Stimulated activated naive CD4-positive, alpha-beta T cell treated with Interleukin-2 at 50 U/mL for 16 hours (primary cell): ENCODE measurements around the gene CACTIN.
"Not testable (repeated sequence)": the region's sequence is repeated elsewhere in the genome, so short reads cannot be mapped to it uniquely, and the experiment has no call there.

Experiments
- DNase-seq: peaks from one replicate; lab custom pipeline; 2025; lab: John Stamatoyannopoulos, UW

The CACTIN gene

DNA sequence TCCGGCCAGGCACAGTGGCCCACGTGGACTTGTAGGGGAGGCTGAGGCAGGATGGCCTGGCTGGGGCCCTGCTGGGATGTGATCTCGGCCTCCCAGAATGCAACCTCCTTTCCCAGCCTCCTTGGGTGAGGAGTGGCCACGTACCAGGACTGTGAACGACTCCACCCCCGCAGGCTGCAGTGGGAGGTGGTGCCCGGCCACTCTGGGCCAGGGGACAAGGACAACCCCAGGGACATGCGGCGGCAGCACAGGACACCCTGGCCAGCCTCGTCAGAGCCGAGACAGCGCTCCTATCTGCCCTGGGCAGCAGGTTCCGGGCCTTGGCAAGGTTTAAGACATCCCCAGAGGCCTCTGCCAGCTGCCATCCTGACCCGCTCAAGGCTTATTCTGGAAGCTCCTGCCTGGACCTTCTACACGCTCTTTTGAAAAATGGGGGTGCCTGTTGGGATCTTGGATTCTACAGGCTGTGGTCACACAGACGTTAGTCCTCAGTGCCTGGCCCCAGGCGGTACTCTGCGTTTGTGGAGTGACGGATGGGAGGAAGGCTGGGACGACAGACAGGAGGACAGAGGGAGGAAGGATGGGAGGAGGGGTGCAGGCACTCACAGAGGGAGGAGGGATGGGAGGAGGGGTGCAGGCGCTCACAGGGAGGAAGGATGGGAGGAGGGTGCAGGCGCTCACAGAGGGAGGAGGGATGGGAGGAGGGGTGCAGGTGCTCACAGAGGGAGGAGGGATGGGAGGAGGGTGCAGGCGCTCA is 19.9 kb upstream of the CACTIN start:
- DNase-seq, result no peak

DNA sequence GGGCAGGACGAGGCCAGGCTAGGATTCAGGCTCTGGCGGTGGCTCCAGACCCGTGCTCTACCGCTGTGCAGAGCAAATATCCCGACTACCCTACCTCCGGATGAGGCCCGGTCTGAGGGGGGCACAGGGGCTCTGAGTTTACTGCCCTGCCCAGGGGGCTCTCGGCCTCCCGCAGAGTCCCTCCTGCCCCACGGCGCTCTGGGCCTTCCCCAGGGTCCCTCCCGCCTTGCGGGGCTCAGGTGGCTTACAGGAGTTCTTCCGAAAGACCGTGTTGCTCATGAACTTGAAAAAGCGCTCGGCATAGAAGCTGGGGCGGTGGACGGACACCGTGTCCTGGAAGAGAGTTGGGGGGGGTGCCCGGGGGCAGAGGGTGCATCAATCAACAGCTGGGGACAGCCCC is 19.1 kb upstream of the CACTIN start:
- DNase-seq, result no peak

DNA sequence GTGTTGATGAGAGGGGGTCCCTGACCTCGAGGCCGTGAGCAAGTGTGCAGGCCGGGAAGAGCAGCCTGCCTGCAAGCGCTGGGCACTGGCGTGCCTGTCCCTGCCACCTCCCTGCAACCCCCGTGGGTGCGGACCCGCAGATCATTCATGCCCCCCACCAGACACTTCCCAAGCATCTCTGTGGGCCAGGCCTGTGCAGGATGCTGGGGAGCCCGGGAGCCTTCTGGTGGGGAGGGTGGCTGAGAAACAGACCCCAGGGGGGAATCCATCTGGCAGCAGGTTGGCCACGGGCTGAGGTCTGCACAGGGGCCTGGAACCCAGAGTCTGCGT is 18.4 kb upstream of the CACTIN start:
- DNase-seq, result no peak

DNA sequence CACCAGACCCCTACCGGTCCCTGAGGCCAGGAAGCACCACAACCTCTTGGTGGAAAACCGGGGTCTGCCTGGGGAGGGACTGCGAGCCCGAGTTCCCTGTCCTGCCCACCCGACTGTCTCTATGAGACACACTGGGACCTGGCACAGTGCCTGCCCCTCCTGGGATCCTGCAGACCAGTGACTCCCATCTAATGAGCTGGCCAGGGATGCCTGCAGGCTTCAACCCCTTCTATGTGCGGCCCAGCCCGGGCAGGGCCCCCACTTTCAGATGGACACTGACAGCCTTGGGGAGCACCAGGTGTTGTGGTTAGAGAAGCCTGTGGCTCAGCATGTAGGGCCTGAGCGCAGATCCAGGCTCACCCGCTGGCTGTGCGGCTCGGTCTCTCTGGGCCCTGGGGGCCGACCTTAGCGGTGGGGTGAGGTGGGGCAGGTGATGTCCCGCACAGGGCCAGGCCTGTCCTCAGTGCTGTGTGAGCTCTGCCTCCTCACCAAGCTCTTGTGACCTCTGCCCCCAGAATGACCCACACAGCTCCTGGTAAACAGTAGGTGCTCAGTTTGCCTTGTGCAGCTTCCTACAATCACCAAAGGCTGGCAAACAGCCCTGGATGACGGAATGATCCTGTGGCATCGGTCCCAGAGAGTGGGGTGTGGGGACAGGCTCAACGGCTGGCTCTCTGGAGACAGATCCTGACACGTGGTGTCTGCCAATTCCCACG is 17.9 kb upstream of the CACTIN start:
- DNase-seq, result no peak

DNA sequence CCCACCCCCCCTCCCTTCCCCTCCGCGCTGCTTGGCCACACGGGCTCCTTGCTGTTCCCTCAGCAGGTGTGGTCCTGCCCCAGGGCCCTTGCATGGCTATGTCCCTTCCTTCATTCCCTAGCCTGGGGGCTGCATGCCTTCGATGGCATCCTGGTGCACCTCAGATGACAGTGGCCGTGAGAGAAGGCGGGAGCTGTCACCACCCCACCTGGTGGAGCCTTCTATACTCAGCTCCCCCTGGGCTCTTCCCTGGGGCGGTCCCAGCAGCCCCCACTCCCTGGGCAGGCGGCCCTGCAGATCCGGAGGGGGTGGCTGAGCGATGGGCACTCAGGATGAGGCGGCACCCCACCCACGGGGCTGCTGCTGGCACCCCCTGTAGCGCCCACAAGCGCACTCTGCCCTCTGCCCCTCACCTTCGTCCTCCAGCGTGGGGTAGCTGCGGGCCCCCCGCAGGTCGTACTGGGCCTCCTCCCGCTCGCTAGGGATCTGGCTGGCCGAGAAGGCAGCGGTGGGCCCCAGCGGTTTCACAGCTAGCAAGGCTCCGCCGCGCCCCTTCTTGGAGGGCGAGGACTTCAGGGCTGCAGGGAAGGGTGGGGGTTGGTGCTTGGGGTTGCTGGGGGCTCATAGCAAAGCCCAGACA is 17.2 kb upstream of the CACTIN start:
- no peak for DNase-seq

DNA sequence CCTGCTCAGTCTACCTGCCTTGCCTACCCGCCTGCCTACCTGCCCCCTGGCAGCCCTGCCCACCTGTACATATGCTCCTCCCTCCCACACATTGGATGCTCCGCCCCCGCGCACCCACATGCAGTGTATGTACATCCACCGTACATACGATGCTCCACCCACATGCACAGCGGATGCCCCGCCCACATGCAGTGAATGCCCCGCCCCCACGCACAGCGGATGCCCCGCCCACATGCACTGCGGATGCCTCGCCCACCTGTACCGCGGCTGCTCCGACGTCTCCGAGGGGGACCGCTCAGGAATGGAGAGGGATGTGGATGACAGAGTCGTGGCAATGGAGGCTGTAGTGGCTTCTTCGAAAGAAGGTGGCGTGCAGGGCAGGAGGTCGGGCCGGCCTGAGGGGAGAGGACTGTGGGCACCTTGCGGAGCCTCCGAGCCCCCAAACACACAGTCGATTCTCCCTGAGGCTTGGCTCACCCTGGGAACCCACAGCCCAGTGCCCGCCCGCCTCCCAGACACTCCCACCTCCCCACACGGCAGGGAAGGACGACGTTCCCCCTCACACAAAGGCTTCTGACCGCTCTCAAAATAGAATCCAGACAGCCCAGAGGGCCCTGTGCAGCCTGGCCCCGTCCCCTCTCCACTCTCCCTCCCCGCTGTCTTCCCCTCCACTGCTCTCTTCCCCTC is 16.5 kb upstream of the CACTIN start:
- DNase-seq, result no peak

DNA sequence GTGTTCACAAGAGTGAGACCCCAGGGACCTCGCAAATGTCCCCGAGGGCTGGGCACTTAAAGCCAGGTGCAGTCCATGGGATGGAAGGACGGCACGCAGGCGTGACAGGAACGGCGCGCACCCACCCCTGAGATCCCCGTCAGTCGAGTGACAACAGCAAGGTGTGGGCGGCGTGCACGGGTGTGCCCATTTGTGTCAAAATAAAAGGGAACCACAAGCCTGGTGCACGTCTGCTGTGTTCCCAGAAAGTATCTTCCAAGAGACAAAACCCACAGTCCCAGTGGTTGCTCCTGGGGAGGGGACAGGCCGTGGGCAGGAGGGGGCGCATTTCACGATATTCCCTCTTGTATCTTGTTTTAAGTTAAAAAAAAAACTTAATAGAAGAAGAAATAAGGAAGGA is 15.7 kb upstream of the CACTIN start:
- no peak for DNase-seq

DNA sequence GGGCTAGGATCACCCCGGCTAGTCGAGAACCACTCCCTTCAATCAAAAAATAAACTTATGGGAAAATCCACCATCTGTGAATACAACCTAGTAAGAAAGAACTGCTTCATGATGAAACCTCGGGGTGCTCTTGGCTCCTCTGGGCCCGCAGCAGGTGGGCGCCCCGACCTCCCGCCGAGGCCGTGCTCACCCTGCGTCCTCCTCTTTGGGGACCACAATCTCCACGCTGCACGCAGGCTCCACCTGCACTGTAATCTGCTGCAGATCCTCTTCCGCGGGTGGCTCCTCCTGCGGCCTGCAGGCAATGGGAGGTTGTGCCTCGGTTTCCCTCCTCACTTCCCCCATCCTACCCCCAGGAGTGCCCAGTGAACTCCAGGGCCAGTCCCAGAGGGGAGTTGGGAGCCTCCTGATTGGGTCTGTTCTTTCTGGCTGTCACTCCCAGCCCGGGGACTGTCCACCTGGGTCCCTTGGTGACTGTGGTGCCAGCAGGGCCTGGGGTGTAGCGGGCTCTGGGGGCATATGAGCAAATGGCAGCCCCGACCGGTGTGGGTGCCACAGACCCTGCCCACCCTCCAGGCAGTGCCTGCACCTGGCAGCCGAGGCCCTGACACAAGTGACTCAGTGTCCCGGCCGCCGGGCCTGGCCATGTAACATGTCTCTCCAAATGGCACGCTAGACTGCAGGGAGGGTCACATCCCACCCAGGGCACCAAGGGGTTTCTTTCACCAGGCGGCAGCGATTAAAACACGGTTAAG is 15.1 kb upstream of the CACTIN start:
- DNase-seq, result no peak

DNA sequence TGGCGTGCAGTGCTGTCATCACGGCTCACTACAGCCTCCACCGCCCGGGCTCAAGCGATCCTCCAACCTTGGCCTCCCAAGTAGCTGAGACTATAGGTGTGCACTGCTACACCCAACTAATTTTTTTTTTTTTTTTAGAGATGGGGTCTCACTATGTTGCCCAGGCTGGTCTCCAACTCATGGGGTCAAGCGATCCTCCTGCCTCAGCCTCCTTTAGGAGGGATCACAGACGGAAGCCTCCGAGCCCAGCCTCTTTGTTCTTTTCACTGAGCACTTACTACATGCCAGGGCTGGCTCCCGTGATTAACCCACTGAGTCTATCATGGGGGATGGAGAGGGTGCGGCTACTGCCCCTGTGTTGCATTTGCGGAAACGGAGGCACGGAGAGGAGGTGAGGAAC is 12.9 kb upstream of the CACTIN start:
- no peak for DNase-seq

DNA sequence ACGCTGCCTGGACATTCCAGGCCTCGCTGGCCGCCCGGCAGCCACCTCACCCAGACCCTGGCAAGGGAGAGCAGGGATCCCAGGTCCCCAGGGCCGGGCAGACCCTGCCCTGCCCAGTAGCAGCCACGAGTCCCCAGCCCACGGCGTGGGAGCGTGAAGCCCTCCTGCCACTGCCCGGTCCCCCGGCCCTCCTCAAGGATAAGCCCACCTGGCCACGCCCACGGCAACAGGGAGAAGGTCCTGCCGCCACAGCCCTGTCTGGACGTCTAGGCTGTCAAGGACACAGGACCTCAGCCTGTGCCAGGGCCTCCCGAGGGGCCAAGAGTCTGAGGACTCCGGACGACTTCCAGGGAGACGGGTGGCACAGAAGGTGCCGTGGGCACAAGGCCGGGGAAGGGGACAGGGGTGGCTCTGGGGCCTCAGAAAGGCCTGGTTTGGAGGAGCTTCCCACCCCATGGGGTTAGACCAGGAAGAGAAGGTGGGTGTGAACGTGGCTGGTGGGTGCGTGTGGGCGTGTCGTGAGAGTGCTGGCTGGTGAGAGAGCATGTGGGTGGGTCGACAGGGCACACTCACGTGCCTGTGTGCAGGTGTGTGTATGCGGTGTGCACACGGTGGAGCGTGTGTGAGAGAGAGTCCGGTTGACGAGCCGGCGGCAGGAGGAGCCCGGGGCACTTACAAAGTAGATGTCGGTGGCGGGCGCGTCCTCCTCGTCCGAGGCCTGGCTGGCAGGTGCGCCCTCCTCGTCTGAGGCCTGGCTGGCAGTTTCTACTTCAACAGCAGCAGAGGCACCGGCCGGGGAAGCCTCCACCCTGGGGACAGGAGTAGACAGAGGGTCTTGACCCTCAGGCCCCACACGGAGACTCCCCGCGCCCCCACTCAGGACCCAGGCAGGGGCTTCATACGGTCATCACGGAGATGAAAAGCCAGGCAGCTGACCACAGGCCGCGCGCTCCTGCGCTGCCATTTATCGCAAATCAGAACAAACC is 11.9 kb upstream of the CACTIN start:
- no peak for DNase-seq

DNA sequence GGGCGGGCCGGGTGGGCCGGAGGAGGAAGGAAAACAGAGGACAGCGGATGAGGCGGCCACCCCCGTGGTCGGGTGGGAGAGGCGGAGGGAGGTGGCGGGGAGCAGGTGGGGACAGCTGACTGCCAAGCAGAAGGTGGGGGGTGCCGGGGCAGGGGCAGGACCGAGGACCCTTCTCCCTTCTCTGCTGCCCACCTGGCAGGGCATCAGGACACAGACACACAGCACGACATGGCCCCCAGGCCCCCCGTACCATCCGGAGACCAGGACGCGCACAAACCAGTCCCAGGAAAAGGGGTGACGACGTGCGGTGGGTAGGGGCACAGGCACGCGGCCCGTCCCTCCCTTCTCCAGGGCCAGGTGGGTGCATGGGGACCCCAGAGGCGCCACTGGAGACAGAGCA is 11.0 kb upstream of the CACTIN start:
- DNase-seq, result no peak

DNA sequence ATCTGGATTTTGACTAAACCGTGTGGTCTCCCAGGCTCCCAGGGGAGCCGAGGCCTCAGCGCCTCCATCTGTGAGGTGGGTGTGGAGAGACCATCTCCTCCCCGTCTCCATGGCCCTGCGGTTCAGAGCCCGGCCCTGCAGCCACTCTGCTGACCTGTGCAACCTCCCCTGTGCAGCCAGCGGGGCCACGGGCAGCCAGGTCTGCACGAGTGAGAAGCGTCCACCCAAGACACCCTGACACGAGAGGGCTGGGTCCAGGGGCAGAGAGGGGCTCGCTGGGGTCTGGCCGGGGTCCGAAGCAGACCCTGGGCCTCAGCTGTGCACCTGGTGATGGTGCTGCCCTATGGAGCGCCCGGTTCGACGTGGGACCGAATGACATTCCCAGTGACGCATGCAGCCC is 10.4 kb upstream of the CACTIN start:
- no peak for DNase-seq

DNA sequence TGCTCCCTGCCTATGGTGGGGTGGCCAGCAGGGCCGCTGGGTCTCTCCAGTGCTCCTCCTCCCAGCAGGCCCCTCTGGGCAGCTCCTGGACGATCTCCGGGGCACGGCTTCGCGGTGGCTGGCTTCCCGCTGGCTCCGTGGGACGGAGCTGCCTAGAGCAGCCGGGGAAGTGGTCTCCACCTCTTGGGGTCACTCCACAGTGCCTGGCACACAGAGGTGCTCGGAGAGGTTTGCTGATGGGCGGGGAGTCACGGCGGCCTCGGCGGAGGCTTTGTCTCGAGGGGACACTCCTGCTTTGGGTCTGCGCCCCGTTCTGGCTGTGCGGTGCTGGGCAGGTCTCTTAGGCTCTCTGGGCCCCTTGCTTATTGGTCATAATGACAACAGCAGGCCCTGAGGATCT is 9.9 kb upstream of the CACTIN start:
- DNase-seq, result no peak

DNA sequence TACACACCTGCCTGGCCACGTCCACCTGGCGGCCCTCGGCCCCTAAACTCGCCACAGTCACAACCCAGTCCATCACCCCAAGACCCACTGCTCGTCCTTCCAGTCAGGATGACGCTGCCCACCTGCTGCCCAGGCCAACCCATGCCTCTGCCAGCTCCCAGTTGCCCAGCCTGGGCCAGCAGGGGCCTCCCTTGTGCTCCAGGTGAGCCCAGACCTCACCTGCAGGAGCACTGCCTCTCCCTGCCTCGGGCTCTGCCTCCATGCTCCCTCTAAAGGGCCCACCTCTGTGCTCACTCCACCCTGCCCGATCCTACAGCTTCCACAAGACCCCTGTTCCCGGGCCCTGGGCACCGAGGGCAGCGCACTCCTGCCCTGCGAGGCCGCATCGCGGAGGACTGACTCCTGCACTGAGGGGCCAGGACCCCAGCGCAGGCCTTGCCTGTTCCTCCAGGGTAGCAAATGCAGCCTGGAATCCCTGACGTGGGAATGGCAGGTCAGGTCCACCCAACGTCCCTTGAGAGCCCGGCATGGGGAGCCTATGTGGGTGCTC is 8.0 kb upstream of the CACTIN start:
- DNase-seq, result no peak

DNA sequence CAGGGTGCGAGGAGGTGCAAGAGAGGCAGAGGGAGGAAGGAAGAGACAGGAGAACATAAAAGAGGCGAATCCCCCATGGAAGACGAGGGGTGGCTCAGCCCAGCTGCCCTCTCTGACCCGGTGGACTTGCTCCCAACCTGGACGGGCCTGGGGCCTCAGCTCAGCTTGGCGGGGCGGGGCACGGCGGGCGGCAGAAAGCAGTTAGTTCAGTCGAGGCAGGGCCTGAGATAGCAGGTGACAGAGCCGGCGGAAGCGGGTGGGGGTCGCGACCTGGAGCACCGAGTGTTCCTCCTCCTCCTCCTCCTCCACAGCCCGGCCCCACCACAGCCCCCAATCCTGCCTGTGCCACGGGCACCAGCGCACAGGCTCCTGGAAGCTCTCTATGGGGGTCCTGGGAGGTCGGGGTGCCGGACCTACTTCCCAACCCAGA is 7.0 kb upstream of the CACTIN start:
- DNase-seq, result no peak

DNA sequence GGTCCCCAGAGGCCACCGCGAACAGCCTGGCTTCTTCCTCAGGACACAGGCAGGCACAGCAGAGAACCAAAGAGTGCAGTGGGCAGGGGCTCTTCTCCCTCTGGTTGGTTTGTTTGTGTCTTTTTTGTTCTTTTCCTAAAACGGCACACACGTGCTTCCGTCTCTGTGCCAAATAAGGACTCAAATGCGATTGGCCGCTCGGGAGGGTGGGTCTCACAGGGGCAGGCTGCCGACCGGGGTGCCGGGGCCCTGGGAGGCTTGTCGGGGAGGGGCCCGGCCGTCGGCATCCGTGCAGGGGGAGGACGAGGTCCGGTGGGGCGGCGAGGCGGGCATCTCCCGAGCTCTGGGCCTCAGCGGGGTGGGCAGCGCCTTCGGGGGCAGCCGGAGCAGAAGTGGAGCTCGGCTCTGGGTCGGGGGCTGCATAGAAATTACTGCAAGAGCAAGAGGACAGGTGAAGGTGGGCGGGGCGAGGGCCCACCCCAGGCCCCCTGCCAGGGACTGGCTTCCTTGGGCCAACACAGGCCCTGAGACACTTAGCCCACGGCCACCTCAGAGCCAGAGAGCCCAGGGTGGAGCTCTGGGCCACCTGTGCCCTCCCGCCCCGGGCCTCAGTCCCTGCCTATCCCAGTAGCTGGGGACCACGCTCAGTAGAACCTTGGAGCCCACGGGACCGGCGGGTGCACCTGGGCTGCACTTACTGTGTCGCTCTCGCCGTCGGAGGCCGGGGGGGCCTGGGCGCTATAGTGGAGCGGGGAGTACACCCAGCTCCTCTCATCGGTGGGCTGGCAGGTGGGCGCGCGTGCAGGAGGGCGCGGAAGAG is 6.4 kb upstream of the CACTIN start:
- no peak for DNase-seq

DNA sequence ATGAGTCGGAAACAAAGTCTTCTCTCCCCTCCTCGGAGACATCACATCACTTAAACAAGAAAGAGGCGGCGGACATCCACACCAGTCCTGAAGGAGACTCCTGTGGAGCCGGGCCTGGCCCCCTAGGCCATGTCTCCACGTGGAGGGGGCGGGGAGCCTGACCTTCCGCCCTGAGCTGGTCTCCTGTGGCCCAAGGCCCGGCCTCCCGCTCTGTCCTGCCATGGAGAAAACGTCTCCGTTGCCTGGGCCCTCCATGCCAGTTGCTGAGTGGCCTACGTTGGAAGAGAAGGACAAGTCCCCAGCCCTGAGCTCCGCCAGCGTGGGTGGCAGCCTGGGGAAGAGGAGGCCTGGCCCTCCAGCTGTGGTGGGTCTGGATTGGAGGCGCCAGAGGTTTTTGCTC is 5.5 kb upstream of the CACTIN start:
- no peak for DNase-seq

DNA sequence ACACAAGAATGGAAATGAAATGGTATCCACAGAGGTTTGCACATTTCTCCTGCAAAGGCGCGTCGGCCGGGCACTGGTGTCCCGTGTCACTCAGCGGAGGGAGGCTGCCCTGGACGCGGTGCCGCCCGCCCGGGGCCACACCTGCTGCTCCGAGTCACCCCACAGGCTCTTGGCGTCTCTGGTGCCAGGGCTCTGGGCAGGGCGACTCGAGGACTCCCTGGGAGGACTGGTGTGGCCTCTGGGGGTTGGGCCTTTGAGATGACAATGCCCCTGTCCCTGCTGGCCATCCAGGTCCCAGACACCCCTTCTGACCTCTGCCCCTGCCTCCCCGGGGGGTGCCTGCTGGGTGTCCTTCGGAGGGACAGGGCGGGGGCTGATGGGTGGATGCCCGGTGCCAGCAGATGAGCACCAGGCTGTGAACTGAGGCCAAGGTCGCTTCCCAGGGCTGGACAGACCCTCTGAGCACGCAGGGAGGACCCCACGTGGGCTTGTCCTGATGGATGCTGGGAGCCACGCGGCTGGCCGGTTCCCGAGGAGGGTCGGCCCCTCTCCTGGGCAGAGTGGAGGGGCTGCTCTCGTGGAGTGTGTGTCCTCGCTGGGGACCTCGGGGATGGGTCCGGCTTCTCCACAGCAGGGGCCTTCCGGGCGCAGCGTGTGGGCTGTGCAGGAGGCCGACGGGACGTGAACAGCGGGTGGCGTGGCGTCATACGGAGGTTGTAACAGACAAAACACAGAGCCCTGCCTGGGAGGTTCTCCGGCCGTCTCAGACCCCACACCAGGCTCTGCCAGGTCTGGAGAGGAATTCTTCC is 4.7 kb upstream of the CACTIN start:
- no peak for DNase-seq

DNA sequence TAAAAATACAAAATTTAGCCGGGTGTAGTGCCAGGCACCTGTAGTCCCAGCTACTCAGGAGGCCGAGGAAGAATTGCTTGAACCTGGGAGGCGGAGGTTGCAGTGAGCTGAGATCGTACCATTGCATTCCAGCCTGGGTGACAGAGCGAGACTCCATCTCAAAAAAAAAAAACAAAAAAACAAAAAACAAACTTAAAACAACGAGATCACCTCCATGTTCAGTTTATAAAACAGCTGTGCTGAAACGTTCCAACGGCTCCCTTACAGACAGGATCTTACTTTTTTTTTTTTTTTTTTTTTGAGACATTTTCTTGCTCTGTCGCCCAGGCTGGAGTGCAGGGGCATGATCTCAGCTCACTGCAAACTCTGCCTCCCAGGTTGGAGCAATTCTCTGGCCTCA is 2.2 kb upstream of the CACTIN start:
- not testable (repeated sequence) for DNase-seq
